Endometrial microvascular endothelial cells (primary cell): ENCODE data around the gene XG. TPM values are rescaled to one million over a fixed set of nuclear protein-coding genes. Genes with fewer than 3 reads are reported as not detected.
"Not testable (repeated sequence)": the region's sequence is repeated elsewhere in the genome, so short reads cannot be mapped to it uniquely, and the experiment has no call there.

Source experiments
- in situ Hi-C: cut with HindIII; loops from 2 replicates; pipeline ENCODE4 v1.10.0; 2017; ENCODE audit warnings: low sequenced_read_pairs, low pct_unique_long_range_greater_than_20kb; ENCODE audit errors: inconsistent ontology term
- total RNA-seq: library from RNA; depleted of rRNA; stranded (reverse); fragments of >200 nt; gene quantifications from one replicate; pipeline ENCODE4 v1.2.3, GENCODE V29; 2015; ENCODE audit errors: inconsistent ontology term

Gene XG, protein sequence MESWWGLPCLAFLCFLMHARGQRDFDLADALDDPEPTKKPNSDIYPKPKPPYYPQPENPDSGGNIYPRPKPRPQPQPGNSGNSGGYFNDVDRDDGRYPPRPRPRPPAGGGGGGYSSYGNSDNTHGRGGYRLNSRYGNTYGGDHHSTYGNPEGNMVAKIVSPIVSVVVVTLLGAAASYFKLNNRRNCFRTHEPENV
- 0.19 TPM for total RNA-seq

DNA sequence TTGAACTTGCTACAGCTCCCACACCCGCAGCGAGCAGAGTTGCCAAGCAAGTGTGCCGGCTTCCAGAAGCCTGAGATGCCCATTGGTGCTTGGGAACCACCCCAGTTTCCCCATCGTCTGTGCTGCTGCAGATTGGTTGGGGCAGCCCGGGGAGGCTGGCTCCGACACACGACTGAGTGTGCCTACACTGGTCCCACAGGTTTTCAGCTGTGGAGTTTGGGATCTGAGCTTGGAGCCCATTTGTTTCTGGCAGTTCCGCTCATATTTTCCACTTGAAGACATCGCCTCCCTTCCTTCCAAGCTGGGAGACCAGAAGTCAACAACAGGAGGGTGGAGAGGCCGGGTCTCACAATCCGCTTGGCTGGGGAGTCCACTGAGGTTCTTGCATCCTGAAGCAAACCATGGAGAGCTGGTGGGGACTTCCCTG lies at the start of gene XG:
TSS of gene XG (plus strand) at position 167 of the 427 bp plus-strand sequence. CDS start at position 402, 235 bp downstream.
- in situ Hi-C loops = not testable (repeated sequence)

DNA sequence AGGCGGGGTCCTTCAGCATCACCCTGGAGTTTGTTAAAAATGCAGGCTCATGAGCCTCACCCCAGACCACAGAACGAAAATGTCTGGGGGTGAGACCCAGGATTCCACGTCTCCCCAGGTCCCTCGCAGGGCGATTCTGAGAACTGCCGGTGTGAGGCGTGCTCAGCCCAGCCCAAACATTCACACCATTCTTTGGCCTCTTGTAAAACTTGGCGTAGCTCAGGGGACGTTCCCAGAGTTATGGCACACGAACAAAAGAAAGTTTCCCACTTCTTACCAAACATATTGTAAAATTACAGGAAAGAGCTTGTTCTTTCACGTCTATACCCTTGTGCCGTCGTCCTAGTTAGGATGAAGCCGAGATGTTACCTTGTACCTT lies 47.9 kb upstream of the XG start:
- in situ Hi-C loops = no loop called here

DNA sequence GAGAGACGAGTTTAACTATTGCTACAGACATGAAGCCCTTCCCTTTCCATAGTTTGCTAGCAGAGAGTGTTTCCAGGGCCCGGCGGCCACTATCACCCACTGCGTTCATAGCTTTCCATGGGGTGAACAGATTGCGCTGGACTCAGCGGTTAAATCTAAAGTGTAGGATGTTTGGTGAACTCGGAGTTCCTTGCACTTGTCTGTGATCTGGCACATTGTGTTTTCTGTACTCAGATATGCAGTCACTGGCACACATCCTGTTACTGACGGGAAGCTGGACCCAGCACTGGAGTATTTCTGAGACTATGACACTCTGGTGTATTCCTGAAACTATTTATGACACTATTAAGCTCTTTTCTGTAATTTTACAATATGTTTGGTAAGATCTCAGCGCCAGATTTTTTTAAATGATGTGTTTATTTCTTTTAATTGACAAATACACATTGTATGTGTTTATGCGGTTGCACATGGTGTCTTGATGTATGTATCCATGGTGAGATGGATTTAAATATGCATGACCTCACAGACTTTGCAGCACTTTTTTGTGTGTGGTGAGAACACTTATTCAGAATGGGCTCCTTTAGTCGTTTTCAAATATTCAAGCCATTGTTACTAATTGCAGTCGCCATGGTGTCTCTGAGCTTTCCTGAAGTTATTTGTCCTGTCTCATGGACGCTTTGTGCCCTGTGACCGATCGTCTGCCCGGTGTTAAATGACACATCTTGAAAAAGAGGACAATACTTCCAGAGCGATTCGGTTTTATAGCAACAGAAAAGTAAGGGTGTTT lies 46.6 kb upstream of the XG start:
- in situ Hi-C loops = no loop called here

DNA sequence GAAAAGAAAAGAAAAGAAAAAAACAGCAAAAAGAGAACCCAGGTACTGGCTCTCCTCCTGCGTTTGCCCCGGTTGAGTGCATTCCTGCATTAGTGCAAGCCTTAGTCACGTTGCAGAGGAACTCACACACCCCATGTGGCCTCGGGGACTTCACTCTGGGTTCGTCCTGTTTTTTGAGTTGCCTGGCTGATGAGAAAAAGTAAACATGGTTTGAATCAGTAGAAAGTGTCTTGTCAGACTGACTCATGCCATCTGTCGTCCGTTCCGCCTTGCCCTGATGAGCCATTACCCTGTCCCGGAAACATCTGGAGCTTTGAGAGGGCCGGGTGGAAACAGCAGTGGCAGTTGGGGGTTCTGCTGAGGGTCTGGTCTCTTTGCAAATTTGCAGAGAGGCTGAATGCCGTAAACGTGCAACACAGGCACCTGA lies 44.5 kb upstream of the XG start:
- in situ Hi-C loops = no loop called here

DNA sequence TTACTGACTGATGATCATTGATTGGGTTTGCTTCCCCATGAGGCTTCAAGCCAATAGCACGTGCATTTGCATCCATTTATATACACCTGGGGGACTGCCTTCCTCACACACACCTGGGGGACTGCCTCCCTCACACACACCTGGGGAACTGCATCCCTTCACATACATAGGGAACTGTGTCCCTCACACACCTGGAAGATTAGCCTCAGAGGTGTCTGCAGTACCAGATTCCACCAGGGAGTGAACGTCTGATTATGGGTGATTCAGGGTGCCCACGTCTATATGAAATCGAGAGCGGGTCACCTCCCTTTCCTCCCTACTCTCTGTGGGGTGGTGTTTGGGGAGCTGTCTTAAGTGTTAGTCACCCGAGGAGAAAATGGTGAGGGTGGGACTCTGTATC lies 43.8 kb upstream of the XG start:
- in situ Hi-C loops = no loop called here

DNA sequence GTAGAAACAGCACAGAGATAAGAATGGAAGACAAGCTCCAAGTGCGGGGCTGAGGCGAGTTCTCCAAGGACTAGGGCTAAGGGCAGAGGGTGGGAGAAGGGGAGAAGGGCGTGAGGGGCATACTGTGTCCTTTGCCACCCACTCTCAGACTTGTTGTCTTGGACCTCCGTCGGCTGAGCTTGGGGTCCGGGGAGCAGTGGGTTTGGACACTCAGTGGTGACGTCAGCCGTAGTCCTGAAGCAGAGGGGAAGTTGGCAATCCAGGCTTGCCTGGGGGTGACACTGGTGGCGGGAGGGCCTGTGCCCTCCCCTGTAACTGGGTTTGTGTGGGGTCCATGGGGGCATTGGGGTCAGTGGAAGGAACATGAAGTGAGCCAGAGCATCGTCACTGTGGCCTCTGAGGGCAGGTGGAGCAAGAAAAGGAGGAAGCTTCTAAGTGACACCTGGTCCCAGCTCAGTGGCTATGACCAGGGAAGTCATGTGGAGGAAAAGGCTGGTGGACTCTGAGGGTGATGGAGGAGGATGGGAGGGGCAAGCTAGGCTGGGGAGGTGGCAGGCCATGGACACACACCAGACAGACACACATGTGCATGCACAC lies 43.1 kb upstream of the XG start:
- in situ Hi-C loops = no loop called here

DNA sequence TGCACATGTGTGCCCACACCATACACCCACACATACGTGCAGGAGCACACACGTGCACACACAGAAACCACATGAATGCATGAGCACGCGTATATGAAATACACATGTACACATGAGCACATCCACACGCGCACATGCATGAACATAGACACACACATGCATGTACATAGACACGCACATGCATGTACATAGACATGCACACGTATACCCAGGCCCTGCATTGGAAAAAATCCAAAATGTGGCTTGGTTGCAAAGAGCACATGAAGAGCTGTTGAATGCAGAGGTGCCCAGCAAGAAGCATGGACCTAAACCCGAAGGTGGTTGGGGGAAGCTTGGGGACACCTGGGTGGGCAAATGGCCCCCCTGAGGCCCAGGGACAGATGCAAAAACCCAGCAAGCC lies 42.3 kb upstream of the XG start:
- in situ Hi-C loops = no loop called here

DNA sequence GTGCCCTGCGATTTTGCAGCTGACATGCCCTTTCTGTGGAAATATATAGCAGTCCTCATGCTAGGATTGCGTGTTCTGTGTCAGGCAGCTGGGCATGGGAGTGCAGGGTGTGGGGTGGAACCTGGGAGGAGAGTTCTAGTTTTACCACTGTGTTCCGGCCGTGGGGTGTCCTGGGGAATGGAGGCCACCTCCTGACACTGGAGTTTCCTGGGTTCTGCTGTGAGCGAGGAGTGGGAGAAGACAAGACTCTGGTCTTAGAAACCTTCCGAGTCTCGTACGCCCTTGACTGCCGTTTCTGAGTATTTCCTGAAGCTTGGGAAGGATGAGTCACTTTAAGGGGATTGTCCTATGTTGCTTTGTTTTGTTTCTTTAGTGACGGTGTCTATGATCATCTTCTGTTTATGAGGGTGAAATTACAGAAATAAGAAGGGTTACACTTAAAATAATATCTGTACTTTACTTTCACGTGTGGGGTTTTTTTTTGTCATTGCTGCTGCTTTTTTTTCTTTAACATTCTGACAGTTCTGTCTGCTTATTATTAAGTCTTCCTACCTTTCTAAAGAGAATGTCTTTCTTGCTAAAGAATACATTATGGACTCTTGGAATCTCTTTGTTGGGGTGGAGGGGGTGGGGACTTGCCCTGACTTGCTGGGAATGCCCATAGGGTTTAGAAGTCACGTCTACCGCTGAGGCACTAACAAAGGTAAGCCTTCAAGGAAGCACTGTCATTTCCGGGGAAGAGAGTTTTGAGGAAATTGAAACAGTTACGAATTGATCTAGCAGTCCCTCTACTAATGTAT lies 41.6 kb upstream of the XG start:
- in situ Hi-C loops = no loop called here

DNA sequence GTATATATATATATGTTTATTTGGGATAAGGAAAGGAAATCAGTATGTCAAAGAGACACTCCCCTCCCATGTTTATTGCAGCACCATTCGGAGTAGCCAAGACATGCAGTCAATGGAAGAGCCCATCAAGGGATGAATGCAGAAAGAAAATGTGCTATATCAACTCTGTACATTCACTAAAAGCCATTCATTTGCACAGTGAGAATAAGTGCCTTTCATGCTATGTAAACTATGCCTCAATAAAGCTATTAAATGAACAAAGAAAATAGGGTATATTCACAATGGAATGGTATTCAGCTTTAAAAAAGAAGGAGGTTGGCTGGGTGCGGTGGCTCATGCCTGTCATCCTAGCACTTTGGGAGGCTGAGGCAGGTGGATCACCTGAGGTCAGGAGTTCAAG lies 40.4 kb upstream of the XG start:
- in situ Hi-C loops = no loop called here

DNA sequence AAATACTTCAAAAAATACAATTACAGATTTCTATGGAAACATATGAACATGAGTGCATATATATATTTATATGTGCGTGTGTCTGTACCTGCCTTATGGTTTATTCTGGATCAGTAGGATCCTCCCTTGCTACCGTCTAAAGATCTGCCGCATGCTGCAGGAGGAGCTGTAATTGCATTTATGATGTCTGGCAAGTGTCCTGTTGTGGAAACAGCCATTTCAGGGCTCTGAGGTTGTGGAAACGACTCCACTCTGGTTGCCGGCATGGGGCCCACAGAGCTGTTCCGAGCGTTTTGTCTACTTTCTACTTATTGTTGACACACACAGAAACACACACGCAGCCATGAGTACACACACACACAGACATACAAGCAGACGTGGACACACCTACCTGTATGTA lies 39.4 kb upstream of the XG start:
- in situ Hi-C loops = no loop called here

DNA sequence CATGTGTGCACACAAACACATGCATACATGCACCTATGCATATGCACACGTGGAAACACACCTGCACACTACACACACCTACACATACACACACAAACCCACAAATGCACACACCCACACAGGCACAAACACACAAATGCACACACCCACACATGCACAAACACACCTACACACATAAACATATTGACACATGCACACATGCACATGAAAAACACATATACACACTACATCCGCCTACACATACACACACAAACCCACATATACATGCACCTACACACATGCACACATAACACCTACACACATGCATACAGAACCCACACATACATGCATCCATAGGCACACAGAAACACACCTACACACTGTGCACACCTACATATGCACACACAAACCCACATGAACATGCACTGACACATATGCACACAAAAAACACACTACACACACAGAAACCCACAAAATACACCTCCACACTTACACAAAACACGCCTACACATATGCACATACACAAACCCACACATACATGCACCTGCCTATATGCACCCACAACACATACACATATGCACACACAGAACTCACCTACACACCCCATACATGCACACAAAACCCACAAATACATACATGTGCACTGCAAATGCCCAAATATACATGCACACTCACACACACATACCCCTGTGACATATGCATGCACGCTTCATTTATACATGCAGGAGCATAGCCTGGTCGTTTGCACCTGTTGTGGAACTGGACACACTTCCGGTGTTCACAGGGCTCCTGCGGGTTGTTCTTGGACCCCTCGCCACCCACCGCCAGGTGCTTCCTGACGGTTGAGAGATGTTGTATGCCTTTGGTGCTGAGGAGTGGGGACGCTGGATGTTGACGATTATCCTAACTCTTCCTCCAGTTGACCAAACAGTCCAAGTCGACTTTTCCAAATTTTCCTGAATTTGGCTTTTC lies 38.7 kb upstream of the XG start:
- in situ Hi-C loops = no loop called here

DNA sequence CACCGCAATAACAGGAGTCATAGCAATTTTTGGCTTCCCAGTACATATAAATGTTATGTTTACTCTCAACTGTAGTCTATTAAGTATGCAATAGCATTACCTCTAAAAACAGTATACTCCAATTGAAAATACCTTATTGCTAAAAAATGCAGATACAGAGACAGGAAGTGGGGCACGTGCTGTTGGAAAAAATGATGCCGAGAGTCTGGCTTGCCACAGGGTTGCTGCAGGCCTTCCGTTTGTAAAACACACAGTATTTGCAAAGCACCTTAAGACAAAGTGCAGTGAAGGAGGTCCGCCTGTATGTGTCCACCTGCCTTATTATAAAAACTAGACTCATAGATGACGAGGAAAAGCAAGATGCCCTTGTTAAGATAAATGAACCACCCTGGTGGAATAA lies 37.3 kb upstream of the XG start:
- in situ Hi-C loops = no loop called here

DNA sequence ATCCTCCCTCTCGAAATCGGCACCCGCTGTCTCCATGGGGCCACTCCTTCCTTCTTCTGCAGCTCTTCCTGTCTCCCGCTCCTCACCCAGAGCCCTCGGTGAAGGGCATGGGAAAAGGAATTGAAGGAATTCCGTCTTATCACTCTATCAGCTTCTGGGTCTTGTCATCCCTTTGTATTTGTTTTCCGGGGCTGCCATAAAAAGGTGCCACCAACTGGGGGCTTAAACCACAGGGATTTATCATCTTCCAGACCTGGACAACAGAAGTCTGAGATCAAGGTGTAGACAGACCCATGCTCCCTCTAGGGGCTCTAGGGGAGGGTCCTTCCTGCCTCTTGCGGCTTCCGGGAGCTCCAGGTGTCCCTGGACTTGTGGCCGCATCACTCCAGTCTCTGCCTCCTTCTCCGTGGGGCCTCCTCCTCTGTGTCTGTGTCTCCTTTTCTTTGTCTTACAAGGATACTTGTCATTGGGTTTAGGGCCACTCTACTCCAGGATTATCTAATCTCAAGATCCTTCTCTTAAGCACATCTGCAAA lies 36.7 kb upstream of the XG start:
- in situ Hi-C loops = no loop called here

DNA sequence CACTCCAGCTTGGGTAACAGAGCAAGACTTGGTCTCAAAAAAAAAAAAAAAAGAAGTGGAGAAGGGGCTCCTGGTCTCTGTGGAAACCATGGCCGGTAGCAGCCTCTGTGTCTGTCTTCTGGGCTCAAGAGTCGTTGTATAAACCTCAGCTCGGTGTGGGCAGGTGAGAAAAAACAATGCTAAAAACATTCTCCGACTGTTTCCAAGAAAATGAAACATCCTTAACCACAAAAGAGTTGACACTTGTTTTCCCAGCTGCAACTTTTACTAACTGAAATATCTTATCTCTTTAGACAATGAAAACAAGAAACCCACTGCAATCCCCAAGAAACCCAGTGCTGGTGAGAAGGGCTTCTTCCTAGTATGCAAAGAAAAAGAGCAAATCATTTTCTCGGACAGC lies 34.5 kb upstream of the XG start:
- in situ Hi-C loops = no loop called here

DNA sequence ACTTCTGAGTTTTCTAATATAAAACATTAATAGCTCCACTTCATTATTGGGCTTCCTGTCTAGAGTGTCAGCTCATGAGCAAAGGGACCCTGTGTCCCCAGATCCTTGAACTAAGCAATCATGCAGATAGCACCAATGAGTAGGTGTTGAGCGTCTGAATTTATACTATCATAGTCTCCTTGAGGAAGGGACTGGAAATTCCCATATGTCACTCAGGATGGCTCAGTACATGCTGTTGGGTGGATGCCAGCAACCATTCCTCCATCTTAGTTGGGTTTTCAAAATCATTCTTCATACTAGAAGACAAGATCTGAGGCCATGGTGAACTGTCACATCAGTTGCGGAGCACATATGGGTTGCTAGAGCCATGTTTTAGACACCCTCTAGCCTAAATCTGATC lies 33.0 kb upstream of the XG start:
- in situ Hi-C loops = no loop called here

DNA sequence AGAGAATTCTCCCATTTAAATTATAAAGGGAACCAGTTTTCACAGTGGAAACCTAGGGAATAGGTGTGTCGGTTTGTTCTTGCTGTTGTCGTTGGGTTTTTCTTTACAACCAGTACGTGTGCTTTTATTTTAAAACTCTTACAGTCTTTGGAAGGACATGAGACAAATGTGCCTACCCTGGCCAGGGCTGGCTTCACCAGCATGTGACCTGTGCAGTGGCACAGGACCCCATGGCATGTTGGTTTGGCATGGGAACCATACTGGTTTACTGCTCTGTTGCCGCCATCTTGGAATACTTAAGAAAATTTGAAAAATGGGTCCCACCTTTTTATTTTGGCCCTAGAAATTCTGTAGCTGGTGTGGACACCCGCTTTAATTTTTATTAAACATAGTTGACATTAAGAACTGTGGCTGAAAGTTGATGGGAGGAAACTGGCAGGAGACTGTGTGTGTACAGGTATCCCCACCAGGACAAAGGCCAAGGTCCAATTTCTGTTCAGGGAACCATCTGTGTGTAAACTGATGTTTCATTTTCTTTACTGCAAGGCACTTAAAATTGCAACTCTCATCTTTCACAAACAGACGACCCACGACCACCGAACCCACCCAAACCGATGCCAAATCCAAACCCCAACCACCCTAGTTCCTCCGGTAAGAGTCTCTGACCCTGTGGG lies 31.9 kb upstream of the XG start:
- in situ Hi-C loops = no loop called here

DNA sequence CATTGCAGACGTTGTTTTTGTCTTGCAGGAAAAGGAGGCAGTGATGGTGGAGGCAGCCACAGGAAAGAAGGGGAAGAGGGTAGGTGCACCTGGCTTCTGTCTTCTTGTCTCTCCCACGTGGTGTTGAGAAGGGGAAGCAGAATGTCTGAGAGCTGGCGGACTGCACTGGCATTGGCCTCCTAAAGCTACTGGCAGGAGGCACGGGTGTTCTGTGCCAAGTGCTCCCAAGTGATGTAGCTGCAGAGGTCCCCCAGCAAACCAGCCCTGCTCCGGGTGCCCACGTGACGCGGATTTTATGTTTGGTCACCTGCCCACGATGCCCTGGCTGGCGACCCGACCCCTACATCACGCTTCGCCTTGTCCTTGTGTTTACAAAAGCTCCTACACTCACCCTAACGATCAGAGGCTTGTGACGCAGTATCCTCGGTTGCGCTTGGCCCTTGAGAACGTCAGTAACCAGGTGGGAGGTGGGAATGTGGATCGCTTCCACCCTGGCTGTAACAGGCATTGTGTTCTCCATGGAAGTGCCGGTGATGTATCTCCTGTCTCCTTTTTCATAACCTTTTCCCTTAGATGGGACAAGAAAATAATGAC lies 28.5 kb upstream of the XG start:
- in situ Hi-C loops = no loop called here
